Fibroblast of lung (primary cell): ENCODE results near the gene TTC22.

Experiments used
- CTCF ChIP-seq, 2 donors: IDR thresholded peaks in 1 of 2; conservative IDR thresholded peaks in 1 of 2; 1 replicate in 1 of 2; 2 replicates in 1 of 2; pipeline ENCODE4 v1.5.1; 2011 to 2012; ENCODE audit warnings: low read length in 2 of 2, control low read depth in 1 of 2, inconsistent platforms in 1 of 2, low read depth in 1 of 2, mild to moderate bottlenecking in 1 of 2
- EZH2 ChIP-seq: IDR thresholded peaks from 2 replicates; pipeline ENCODE4 v1.5.1; 2012; ENCODE audit warnings: low read length, control low read depth, mild to moderate bottlenecking; ENCODE audit errors: missing control alignments

- TF ChIP-seq CTCF (conservative IDR thresholded peaks at IDR 0.05 in 1 of 2, IDR thresholded peaks at IDR 0.05 in 1 of 2; ENCODE audit: low read depth in 1 of 2, low read length in 2 of 2), result no peak
- no peak for TF ChIP-seq EZH2
These were observed 37.5 kb upstream of the TTC22 start for GRCh38 chr1:54838565-54839180.
